A549 (cell line): ENCODE results near the gene MINPP1.

Experiments used
- GATA3 ChIP-seq: IDR thresholded peaks from 2 replicates; pipeline ENCODE4 v1.6.1; 2012; ENCODE audit warnings: borderline replicate concordance
- MYC ChIP-seq: IDR thresholded peaks from 2 replicates; pipeline ENCODE4 v1.6.1; 2012; ENCODE audit warnings: mild to moderate bottlenecking, inconsistent platforms, low read length, improper control_type of control experiment, borderline replicate concordance
- POLR2A ChIP-seq: IDR thresholded peaks from 2 replicates; pipeline ENCODE4 v1.6.1; 2012; ENCODE audit warnings: mild to moderate bottlenecking, low read length
- RCOR1 ChIP-seq: fragments of 150-350 bp; IDR thresholded peaks from 2 replicates; pipeline ENCODE4 v1.6.1; 2014; ENCODE audit warnings: antibody characterized with exemption, low read length, low read depth
- SMC3 ChIP-seq: fragments of >200 bp; sonication (Bioruptor Twin); formaldehyde crosslinking; IDR thresholded peaks from 3 replicates; pipeline ENCODE4 v1.6.1; 2018; ENCODE audit warnings: inconsistent platforms
- TF ChIP-seq, protein P1 (sequence below): fragments of >200 bp; sonication (Bioruptor Twin); formaldehyde crosslinking; IDR thresholded peaks from 3 replicates; pipeline ENCODE4 v1.5.1; 2016

- TF ChIP-seq MYC, result no peak
- TF ChIP-seq POLR2A, result no peak
- TF ChIP-seq, protein P1, sequence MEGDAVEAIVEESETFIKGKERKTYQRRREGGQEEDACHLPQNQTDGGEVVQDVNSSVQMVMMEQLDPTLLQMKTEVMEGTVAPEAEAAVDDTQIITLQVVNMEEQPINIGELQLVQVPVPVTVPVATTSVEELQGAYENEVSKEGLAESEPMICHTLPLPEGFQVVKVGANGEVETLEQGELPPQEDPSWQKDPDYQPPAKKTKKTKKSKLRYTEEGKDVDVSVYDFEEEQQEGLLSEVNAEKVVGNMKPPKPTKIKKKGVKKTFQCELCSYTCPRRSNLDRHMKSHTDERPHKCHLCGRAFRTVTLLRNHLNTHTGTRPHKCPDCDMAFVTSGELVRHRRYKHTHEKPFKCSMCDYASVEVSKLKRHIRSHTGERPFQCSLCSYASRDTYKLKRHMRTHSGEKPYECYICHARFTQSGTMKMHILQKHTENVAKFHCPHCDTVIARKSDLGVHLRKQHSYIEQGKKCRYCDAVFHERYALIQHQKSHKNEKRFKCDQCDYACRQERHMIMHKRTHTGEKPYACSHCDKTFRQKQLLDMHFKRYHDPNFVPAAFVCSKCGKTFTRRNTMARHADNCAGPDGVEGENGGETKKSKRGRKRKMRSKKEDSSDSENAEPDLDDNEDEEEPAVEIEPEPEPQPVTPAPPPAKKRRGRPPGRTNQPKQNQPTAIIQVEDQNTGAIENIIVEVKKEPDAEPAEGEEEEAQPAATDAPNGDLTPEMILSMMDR, result no peak
- no peak for TF ChIP-seq RCOR1
- no peak for TF ChIP-seq SMC3
- no peak for TF ChIP-seq GATA3
Measured at GRCh38 chr10:87593702-87594101, 89.0 kb downstream of the MINPP1 start.
